Measurements from ENCODE around the gene CAMTA1.

Gene CAMTA1

DNA sequence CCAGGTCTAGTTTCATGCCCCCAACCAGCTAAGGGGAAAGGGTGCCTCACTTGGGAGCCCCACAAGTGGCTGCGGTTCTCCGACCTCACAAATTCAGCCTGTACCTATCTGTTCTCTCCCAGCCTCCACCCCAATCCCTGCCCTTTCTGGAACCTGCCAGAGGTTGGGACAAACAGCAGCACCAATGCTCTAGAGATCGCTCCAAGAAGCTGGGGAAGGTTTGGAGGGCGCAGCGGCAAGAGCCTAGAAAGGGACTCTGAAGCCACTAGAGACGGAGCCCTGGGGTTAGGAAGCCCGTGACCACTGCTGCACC lies 742.4 kb downstream of the CAMTA1 start:
- DNase-seq (ENCODE audit: low read depth), result no peak
- TF ChIP-seq, protein P1, sequence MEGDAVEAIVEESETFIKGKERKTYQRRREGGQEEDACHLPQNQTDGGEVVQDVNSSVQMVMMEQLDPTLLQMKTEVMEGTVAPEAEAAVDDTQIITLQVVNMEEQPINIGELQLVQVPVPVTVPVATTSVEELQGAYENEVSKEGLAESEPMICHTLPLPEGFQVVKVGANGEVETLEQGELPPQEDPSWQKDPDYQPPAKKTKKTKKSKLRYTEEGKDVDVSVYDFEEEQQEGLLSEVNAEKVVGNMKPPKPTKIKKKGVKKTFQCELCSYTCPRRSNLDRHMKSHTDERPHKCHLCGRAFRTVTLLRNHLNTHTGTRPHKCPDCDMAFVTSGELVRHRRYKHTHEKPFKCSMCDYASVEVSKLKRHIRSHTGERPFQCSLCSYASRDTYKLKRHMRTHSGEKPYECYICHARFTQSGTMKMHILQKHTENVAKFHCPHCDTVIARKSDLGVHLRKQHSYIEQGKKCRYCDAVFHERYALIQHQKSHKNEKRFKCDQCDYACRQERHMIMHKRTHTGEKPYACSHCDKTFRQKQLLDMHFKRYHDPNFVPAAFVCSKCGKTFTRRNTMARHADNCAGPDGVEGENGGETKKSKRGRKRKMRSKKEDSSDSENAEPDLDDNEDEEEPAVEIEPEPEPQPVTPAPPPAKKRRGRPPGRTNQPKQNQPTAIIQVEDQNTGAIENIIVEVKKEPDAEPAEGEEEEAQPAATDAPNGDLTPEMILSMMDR (conservative IDR thresholded peaks at IDR 0.05; ENCODE audit: low read depth, low read length), result no peak
- H3K4me3 ChIP-seq (ENCODE audit: low read depth, low read length), result no peak overlapping the region

DNA sequence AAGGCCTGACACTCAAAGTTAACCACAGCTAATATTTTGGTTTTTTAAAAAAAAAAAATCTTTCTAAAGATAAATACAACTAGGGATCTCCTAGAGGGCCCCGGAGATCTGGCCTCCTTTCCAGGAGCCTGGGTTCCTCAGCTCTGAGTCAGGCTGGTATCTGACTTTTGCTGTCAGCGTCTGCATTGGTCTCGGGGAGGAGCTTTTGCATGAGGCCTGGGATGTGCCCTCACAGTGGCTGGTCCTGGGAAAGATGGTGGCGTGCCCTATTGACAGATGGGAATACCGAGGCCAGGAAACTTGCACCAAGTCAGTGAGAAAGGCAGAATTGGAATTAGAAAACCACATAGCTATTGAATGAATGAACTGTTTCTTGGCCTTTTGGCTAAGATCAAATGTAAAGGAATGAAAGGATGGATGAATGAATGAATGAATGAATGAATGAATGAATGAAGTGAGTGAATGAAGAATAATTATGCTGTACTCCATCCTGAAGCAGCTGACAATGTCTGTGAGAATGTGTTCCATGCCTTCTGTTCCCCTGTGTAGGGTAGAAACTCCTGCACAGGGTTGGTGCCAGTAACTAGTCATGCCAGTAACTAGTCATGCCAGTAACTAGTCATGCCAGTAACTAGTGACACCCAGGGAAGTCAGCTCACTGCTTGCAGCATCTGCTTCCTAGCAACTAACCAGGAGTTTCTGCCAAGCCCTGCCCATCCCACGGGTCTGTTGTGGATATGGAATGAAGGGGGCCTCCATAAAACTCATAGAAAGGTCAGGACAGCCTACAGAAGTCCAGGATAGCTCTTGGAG lies 743.3 kb downstream of the CAMTA1 start:
- TF ChIP-seq, protein P1 (conservative IDR thresholded peaks at IDR 0.05; ENCODE audit: low read depth, low read length), result no peak
- no peak overlapping the region for H3K4me3 ChIP-seq (ENCODE audit: low read depth, low read length)
- DNase-seq (ENCODE audit: low read depth), result peak; percentile 17

- TF ChIP-seq, protein P1 (conservative IDR thresholded peaks at IDR 0.05; ENCODE audit: low read depth, low read length), result no peak
- H3K4me3 ChIP-seq (ENCODE audit: low read depth, low read length), result no peak overlapping the region
- DNase-seq (ENCODE audit: low read depth), result no peak
These were observed 744.7 kb downstream of the CAMTA1 start for GRCh38 chr1:7529917-7530316.

GRCh38 chr1:7531562-7532340 lies 746.5 kb downstream of the CAMTA1 start:
- H3K4me3 ChIP-seq (ENCODE audit: low read depth, low read length), result no peak overlapping the region
- TF ChIP-seq, protein P1 (conservative IDR thresholded peaks at IDR 0.05; ENCODE audit: low read depth, low read length), result no peak
- no peak for DNase-seq (ENCODE audit: low read depth)

- H3K4me3 ChIP-seq (ENCODE audit: low read depth, low read length), result no peak overlapping the region
- TF ChIP-seq, protein P1 (conservative IDR thresholded peaks at IDR 0.05; ENCODE audit: low read depth, low read length), result no peak
- DNase-seq (ENCODE audit: low read depth), result no peak
These were observed 747.8 kb downstream of the CAMTA1 start for GRCh38 chr1:7533006-7533405.

- DNase-seq (ENCODE audit: low read depth), result no peak
- H3K4me3 ChIP-seq (ENCODE audit: low read depth, low read length), result no peak overlapping the region
- TF ChIP-seq, protein P1 (conservative IDR thresholded peaks at IDR 0.05; ENCODE audit: low read depth, low read length), result no peak
These were observed 749.0 kb downstream of the CAMTA1 start for GRCh38 chr1:7534061-7534825.

All from choroid plexus epithelial cell (primary cell).